OCI-LY3 (cell line): ENCODE results near the gene MAML2.

Source experiments
- H2AFZ ChIP-seq: fragments of 200-600, 300-600 bp; shearing (Covaris generic); 2 replicates; pipeline ENCODE4 v1.6.0; 2014; ENCODE audit warnings: antibody characterized with exemption, low read depth, low read length
- H3K27ac ChIP-seq: fragments of 200-600, 300-600 bp; sonication (generic); 2 replicates; pipeline ENCODE4 v1.5.1; 2014; ENCODE audit warnings: mild to moderate bottlenecking, low read length, moderate library complexity, mixed read lengths
- H3K27me3 ChIP-seq: fragments of 200-600, 300-600 bp; sonication (generic); 2 replicates; pipeline ENCODE4 v1.6.1; 2014; ENCODE audit warnings: low read depth, low read length, mixed read lengths
- H3K36me3 ChIP-seq: fragments of 200-600, 300-600 bp; sonication (generic); replicated peaks from 2 replicates; pipeline ENCODE3; 2014; ENCODE audit warnings: low read depth, low read length, mixed read lengths
- H3K4me1 ChIP-seq: fragments of 300-600, 200-600 bp; sonication (generic); 2 replicates; pipeline ENCODE4 v1.6.1; 2014; ENCODE audit warnings: low read length, mixed read lengths
- H3K4me2 ChIP-seq: fragments of 200-600, 300-600 bp; sonication (generic); 2 replicates; pipeline ENCODE4 v1.6.1; 2014; ENCODE audit warnings: low read length, mixed read lengths
- H3K4me3 ChIP-seq: fragments of 300-600, 200-600 bp; sonication (generic); 2 replicates; pipeline ENCODE4 v1.5.1; 2014; ENCODE audit warnings: antibody characterized with exemption, mild to moderate bottlenecking, low read length, moderate library complexity
- H3K79me2 ChIP-seq: fragments of 300-600, 200-600 bp; shearing (Covaris generic); 2 replicates; pipeline ENCODE4 v1.6.1; 2014; ENCODE audit warnings: mild to moderate bottlenecking, low read length, mixed read lengths
- H3K9ac ChIP-seq: fragments of 300-600, 200-600 bp; shearing (Covaris generic); 2 replicates; pipeline ENCODE4 v1.6.0; 2014; ENCODE audit warnings: mild to moderate bottlenecking, low read length, moderate library complexity
- H3K9me3 ChIP-seq: fragments of 200-600, 300-600 bp; shearing (Covaris generic); 2 replicates; pipeline ENCODE4 v1.6.1; 2014; ENCODE audit warnings: low read length, mixed read lengths; ENCODE audit not compliant: insufficient read depth
- H4K20me1 ChIP-seq: fragments of 200-600, 300-600 bp; sonication (generic); 2 replicates; pipeline ENCODE4 v1.6.1; 2016; ENCODE audit warnings: low read length, mixed read lengths; ENCODE audit not compliant: insufficient read depth
- CTCF ChIP-seq: fragments of 200-600, 300-600 bp; sonication (generic); IDR thresholded peaks from 2 replicates; pipeline ENCODE4 v1.5.1; 2014; ENCODE audit warnings: antibody characterized with exemption, low read length, low read depth
- EZH2phosphoT487 ChIP-seq: fragments of 200-600 bp; shearing (Covaris generic); IDR thresholded peaks from 2 replicates; pipeline ENCODE4 v1.6.1; 2018; ENCODE audit warnings: antibody characterized with exemption, mixed run types, low read depth

MAML2 gene

GRCh38 chr11:96132437-96132836 lies 210.6 kb downstream of the MAML2 start:
- Histone ChIP-seq H2AFZ (no peak overlapping the region), H3K4me2 (no peak overlapping the region), H3K27me3 (no peaks in the 10 kb centered on the region), H3K9ac (no peak overlapping the region), H3K79me2 (no peaks in the 10 kb centered on the region), H3K4me1 (peaks cover 7% of the 10 kb centered on the region), H3K36me3 (no peaks in the 10 kb centered on the region), H3K4me3 (no peak overlapping the region), H3K9me3 (no peaks in the 10 kb centered on the region), H4K20me1 (no peaks in the 10 kb centered on the region), H3K27ac (no peak overlapping the region)
- TF ChIP-seq CTCF = no peak
- no peak for TF ChIP-seq EZH2phosphoT487

- Histone ChIP-seq H3K27me3 (no peaks in the 10 kb centered on the region), H3K9ac (no peak overlapping the region), H3K4me2 (no peak overlapping the region), H4K20me1 (no peaks in the 10 kb centered on the region), H3K4me3 (no peak overlapping the region), H3K4me1 (peaks cover 7% of the 10 kb centered on the region), H3K9me3 (no peaks in the 10 kb centered on the region), H3K27ac (no peak overlapping the region), H2AFZ (no peak overlapping the region), H3K36me3 (no peaks in the 10 kb centered on the region), H3K79me2 (no peaks in the 10 kb centered on the region)
- TF ChIP-seq EZH2phosphoT487 (no peak), CTCF (no peak)
Observed at GRCh38 chr11:96130061-96130620, 212.9 kb downstream of the MAML2 start.

GRCh38 chr11:96127596-96127959 lies 215.4 kb downstream of the MAML2 start:
- H3K9ac ChIP-seq = no peak overlapping the region
- H3K79me2 ChIP-seq = no peaks in the 10 kb centered on the region
- no peak overlapping the region for H3K4me3 ChIP-seq
- H3K36me3 ChIP-seq = no peaks in the 10 kb centered on the region
- no peak overlapping the region for H3K4me2 ChIP-seq
- no peaks in the 10 kb centered on the region for H3K27me3 ChIP-seq
- no peaks in the 10 kb centered on the region for H4K20me1 ChIP-seq
- TF ChIP-seq EZH2phosphoT487 = no peak
- TF ChIP-seq CTCF = no peak
- peaks cover 7% of the 10 kb centered on the region for H3K4me1 ChIP-seq
- no peak overlapping the region for H3K27ac ChIP-seq
- H3K9me3 ChIP-seq = no peaks in the 10 kb centered on the region
- H2AFZ ChIP-seq = no peak overlapping the region

- no peak overlapping the region for H3K9ac ChIP-seq
- no peak overlapping the region for H2AFZ ChIP-seq
- H3K4me2 ChIP-seq = no peak overlapping the region
- no peak overlapping the region for H3K27ac ChIP-seq
- H3K36me3 ChIP-seq = no peaks in the 10 kb centered on the region
- H3K4me1 ChIP-seq = peaks cover 7% of the 10 kb centered on the region
- H3K27me3 ChIP-seq = no peaks in the 10 kb centered on the region
- no peaks in the 10 kb centered on the region for H4K20me1 ChIP-seq
- TF ChIP-seq EZH2phosphoT487 (no peak), CTCF (no peak)
- H3K9me3 ChIP-seq = no peaks in the 10 kb centered on the region
- no peak overlapping the region for H3K4me3 ChIP-seq
- H3K79me2 ChIP-seq = no peaks in the 10 kb centered on the region
Observed at GRCh38 chr11:96126917-96127595, 215.9 kb downstream of the MAML2 start.
